OCI-M1 (cell line): ENCODE measurements around the gene ELF1.

Experiments used
- DNase-seq: peaks from one replicate; lab custom pipeline; 2025; lab: John Stamatoyannopoulos, UW

Gene ELF1

GRCh38 chr13:41006978-41007743, 12.0 kb downstream of the ELF1 start:
- DNase-seq: peak; percentile 86

- peak; percentile 51 for DNase-seq
Measured at GRCh38 chr13:41006306-41006705, 12.8 kb downstream of the ELF1 start.

- peak; percentile 61 for DNase-seq
Measured at GRCh38 chr13:41005704-41006103, 13.4 kb downstream of the ELF1 start.

DNA sequence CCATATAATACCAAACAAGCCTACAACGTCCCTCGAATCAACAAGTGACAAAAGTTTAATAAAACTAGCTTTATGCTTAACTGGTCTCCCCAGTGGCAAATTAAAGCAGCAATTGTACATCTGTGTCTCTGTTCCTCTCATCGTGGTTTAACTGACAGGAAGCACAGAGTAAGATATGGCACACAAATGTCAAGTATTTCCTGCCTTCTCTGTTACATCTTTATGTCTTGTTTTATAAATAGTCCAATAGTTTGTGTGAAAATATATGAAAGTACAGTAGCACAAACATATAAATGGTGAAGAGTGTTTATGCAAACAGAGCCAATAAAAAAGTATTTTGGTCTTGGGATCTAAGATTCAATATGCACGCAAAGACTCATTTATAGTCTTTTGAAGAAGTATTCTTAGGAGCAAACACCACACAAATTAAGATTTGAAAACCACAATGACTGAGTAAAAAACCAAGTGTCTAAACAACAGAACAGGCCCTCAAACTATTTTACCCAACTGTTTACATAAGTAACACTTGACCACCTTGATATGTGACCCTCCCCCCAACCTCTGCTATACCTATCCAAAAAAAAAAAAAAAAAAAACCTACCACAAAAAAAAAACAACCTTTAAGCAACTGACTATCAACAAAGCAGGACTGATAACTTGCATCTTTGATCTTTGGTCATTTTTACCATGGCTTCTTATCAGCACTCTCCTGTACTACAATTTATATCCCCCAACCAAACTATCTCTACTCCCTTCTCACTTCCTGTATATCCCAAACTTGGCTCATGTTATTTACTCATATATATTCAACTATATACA, 14.0 kb downstream of the ELF1 start:
- DNase-seq: peak; percentile 92

- no peak for DNase-seq
Measured at GRCh38 chr13:41002606-41003005, 16.5 kb downstream of the ELF1 start.

DNA sequence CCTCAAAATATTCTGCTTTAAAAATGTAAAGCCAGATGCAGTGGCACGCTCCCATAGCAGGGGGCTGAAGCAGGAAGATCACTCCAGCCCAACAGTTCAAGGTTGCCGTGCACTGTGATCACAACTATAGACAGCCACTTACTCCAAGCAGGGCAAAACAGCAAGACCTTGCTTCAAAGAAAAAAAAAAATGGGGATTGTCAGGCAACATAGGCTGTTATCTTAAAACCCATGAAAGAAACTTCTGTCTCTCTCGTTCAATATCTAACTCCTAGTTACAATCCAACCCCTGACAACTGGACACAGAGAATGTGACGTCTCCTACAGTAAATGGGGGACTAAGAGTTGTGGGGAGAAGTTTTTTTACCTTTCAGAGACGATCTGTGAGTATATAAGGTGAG, 17.4 kb downstream of the ELF1 start:
- no peak for DNase-seq

GRCh38 chr13:40999416-40999815, 19.7 kb downstream of the ELF1 start:
- DNase-seq: no peak

DNA sequence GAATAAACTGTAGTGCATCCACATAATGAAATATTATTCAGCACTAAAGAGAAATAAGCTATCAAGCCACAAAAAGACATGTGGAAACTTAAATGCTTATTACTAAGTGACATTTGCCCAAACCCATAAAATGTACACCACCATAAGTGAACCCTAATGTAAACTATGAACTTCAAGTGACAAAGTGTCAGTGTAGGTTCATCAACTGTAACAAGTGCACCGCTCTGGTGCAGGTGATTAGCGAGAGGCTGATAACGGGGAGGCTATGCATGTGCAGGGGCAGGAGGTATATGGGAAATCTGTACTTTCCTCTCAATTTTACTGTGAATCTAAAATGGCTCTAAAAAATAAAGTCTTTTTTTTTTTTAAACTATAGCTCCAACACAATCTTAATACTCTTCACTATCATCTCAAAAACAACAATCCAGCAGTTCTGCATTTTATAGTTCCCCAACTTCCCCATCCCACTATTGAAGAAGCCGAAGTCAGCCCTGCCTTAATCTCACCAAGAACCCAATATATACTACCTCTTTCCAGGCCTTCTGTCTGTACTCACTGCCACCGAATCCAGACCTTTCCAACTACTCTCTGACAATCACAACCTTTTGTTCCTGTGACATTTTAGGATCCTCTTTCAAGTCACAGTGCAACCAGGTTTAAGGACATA, 22.6 kb downstream of the ELF1 start:
- peak; percentile 58 for DNase-seq

- no peak for DNase-seq
Measured at GRCh38 chr13:40995997-40996396, 23.1 kb downstream of the ELF1 start.

GRCh38 chr13:40994581-40995230, 24.4 kb downstream of the ELF1 start:
- no peak for DNase-seq

- DNase-seq: no peak
Measured at GRCh38 chr13:40993987-40994386, 25.1 kb downstream of the ELF1 start.

DNA sequence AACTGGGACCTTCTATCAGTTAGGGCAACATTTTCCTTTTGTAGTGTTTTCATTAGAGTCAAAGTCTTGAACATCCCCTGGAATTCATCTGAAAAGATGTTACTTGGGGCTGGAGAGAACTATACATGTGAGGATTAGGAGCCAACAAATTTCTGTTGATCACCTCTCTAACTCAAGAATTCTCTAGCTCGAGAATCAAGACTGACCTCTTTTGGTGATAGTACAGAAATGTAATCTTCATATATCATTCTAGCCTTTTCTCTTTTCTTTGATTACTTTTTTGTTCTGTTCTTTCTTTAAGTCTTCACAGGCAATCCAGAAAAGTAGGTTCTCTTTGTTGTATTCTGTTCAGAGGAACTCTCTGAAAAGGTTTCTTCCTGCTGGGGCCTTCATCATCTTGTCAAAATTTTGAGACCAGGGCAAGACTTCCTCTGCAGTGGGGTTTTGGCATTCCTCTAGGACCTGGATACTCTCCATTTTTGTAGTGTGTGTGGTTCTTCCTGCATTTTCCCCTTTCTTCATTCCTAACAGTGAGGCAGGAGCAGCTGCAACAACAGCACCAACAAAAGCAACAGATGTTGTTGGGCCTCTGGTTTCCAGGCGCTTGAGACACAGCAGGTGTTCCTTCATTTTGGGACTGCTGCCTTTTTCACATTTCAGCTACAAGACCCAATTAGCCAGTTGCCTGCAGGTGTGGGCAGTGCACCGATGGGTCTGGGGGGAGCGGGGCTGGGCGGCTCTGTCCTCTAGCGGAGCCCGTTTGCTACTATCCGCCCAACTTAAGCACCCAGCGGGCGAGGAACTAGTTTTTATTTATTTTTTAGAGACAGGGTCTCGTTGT, 26.2 kb downstream of the ELF1 start:
- peak; percentile 63 for DNase-seq

GRCh38 chr13:40987606-40988280, 31.4 kb downstream of the ELF1 start:
- DNase-seq: no peak

- peak; percentile 68 for DNase-seq
Measured at GRCh38 chr13:40986101-40986856, 32.8 kb downstream of the ELF1 start.

DNA sequence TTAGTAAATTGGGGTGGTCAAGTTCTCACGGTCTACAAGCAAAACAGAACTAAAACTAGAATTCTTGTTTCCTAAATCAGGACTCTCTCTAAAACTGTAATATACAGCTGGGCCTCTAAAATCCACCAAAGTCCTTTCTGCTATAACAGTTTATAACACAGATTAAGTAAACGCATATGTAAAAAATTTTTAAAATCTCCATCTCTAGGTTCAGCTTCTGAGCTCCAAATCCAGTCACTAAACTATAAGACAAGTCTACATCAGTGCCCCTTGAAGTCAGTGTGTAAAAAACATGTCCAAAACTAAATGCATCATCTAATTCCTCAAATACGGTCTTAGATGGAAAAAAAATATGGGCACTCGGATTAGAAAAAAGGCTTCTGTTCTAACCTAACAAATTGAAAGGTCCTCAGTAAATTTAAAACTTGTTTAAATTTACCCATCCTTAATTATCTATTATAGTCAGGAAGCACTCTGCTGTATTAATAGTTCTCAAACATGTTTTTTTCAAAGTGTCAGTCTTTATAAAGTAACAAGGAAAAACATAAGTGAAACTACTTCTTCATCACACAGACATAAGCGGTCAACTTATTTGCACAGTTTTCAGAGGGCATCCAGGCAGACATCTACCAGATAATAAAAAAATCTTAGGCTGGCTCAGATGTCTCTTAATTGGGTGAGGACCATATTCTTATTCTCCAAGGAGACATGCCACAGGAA, 33.6 kb downstream of the ELF1 start:
- DNase-seq: peak; percentile 68

- DNase-seq: peak; percentile 78
Measured at GRCh38 chr13:40984668-40985366, 34.3 kb downstream of the ELF1 start.

- peak; percentile 60 for DNase-seq
Measured at GRCh38 chr13:40983725-40984667, 35.1 kb downstream of the ELF1 start.
